NCI-H345 treated with DMSO at 0.1 percent for 48 hours (cell line): ENCODE results near the gene RFX8.
A peak's percentile ranks its signal among the peaks of the same experiment; 100 is the strongest.

ENCODE experiments used
- DNase-seq: peaks from one replicate; lab custom pipeline; 2025; ENCODE audit not compliant: unreplicated experiment; lab: John Stamatoyannopoulos, UW

Gene RFX8

DNA sequence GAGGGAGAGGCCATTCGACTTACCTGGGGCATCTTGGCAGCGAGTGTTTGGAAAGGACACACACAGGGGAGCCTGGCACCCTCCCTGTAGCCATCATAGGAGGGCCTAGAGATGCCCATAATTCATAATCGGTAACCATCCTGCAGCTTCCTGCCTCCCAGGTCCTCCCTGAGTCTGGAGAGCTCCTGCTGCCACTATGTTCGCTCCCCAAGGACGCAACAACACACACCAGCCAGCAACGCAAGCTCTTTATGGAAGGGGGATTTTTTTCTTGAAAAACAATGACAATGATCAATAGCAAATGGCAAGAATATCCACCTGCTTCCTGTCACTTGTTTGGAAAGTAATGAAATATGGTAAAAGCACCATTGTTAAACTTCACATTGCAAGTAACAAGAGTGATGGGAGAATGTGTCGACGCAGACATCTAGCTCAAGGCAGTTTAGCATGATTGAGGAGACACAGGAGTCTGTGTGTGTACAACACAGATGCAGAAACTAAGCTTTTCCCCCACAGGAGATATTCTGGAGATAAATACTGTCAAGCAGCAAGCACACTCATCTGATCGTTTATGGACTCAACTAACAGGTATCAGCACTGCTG is 62.7 kb downstream of the RFX8 start:
- DNase-seq = no peak

DNA sequence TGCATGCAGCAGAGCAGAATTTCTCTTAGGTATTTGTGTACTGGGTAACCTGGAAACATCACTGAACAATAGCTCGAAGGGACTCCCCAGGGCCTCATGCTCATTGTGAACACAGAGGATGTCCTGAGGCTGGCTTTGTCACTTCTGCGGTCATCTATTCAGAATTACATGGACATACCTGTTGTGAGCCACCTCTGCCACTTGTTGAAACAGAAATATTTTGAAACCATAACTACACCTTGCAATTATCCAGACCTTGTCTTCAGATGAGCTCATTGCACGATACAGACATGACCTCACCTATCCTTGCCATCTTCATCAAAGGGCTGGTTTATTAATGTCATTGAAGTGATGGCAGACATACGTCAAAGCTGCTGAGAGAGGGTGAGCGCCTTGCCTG is 64.2 kb downstream of the RFX8 start:
- no peak for DNase-seq

DNA sequence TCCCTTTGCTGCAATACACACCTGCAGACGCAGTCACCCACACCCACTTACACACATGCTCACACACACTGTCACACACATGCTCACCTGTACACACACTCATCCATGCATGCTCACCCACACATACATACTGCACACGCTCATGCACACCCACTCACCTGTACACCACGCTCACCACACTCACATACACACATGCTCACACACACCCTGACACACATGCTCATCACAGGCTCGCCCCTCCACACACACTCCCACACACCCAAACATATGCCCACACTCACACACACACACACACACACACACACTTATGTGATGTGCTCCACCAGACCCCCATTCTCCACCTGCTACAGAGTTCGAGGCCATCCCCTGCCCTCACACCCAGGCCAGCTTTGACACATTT is 64.8 kb downstream of the RFX8 start:
- DNase-seq = no peak

DNA sequence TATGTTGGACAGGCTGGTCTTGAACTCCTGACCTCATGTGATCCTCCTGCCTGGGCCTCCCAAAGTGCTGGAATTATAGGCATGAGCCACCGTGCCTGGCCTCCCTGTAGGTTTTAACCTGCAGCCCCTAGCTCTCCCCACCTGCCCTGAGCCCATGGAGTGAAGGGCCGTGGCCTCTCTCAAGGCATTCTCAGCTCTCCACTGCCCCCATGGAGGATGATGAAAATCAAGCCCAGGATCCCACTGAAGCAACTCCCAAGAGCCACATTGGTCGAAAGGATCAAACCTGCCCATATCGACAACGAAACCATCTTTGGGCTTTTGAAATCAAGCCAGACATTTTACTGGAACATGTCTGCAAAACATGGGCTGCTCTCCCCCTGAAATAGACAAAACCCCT is 65.2 kb downstream of the RFX8 start:
- no peak for DNase-seq

DNA sequence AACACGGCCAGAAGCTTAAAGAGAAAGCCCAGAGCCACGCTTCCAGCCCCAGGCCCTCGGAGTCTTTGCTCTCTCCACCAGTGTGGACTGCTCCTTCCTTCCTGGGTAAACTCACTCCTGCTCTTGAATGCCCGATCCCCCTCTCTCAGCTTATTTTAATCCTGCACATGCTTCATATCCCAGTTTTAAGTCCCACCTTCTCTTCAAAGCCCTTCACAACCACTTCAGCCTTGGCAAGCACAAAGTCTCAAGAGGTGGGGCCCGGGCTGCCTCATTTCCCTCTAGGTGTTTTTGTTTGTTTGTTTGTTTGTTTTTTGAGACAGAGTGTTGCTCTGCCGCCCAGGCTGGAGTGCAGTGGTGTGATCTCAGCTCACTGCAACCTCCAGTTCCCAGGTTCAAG is 66.0 kb downstream of the RFX8 start:
- no peak for DNase-seq

DNA sequence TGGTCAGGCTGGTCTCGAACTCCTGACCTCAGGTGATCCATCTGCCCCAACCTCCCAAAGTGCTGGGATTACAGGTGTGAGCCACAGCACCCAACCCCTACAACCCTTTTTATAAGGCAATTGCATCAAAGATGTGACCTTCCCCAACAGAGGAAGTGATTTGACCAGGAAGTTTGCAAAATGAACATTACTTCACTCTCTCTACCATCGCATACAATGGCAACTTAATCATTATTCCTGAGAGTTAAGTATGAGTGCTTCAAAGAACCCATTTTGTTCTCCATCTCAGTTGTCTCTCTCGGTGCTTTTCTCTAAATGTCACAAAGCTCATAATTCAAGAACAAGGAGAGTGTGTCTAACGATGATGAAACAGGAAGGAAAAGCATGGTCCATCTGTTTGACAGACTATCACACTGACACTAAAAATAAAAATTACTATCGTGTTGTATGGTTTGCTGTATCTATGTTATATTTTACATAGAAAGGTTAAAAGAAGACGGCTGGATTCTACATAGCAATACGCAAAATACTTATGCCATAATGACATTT is 69.5 kb downstream of the RFX8 start:
- no peak for DNase-seq

DNA sequence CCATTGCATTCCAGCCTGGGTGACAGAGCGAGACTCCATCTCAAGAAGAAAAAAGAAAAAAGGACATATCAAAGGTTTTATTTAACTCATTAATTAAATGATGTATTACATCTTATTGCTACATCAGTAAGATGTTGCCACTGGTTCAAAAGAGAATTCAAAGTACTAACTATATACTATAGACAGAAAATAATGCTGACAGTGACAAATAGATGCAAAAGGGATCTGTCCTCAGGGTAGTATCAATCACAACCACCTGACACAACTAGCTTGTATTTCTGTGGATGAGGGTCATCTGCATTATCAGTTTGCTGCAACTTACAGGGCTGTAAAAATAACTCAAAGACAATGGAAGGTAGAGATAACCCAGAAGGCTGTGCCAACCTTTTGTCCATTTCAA is 71.2 kb downstream of the RFX8 start:
- no peak for DNase-seq

DNA sequence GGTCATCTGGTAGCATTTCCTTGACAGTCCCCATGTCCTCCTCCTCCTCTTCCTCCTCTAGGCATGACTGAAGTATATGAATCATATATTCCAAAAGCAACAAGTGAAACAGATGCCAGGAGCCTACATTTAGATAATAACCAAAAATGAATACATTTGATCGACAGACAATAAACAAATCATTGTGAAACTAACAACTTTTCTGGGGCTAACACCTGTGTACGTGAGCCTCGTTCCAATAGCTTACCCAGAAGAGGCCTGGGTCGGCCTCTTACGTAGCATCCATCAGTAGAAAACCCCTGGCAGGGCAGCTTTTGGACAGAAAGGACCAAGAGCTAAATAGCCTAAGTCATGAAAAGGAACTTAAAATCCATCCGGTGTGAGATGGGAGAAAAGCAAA is 72.3 kb downstream of the RFX8 start:
- no peak for DNase-seq

DNA sequence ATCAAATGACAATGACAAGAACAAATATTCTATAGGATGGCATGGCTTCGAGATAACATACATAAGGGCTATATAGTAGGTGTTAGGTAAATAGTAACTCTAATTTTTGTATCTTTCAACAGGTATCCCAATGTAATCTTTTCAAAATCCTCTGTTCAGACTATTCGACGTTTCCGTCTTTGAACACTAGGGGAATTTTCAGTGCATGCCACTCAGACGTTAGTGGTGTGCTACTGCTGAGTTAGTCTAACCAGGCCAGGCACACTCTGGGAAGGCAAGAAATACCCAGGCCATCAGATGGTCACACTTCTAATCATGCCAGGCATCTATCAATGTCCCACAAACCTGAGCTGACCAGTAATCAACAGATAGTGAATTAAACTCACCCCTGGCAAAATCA is 73.0 kb downstream of the RFX8 start:
- no peak for DNase-seq

DNA sequence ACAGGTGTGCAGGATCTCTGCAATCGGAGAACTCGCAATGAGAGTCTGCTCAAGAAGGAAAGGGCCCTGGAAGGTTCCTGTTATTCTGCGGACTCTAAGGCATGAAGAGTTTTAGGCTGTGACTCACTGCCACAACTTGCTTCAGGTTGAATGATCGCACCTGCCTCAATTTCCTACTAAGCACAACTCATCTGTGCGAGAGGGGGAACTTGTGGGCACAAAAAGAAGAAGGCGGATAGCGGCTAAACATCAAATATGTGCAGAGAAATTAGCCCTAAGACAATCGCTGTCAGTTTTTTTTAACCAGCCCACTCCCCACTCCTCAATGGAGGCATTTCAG is 73.6 kb downstream of the RFX8 start:
- DNase-seq = no peak

DNA sequence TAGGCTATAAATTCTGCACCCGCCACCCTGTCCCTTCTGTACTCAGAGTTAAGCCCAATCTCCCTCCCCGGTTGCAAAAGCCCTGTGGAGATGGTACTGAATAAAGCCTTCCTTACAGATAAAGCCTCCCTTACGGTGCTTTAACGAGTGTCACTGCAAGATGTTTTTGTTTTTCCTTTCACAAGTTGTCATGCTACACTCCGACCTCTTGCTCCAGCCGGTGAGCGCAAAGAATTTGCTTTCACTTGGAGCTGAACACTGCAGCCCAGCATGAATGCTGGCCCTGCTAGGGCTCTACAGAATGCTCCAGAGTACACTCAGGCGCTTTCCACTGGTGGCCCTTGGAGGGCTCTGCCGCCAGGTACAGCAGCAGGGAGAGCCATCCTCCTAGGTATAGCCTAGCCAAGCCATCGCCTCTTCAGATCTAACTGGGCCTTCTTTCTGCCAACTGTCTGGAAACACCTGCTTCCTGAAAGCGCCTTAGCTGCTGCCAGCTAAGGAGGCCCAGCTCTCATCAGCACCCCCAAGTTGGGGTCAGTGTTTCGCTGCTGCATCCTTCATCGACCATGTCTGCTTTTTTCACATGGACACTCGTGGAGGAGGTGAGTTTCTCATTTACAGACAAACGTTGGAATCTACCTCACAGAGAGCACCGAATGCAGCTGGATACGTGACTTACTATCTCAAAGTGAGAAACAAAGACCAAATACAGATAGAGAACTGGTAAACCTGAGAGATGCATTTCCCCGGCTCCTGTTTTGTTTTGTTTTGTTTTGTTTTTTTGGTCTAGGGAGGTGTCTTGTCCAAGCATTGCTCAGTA is 74.2 kb downstream of the RFX8 start:
- no peak for DNase-seq

DNA sequence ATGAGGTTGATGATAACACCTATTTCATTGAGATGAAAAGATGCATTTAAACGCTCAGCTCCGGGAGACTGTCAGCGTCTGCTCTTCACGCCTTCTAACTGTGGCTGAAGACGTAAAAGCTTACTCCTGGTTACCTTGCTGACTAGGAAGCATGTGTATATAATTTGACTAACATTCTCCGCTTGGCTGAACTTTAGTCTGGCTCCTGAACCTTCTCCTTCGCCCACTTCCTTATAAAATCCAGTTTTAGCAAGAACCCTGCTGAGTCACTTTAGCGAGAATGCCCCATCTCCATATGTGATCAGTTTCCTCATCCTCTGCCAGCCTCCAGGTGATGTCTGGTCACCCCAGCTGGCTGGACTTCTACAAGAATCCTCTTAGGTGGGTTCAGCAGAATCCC is 74.9 kb downstream of the RFX8 start:
- DNase-seq = no peak

DNA sequence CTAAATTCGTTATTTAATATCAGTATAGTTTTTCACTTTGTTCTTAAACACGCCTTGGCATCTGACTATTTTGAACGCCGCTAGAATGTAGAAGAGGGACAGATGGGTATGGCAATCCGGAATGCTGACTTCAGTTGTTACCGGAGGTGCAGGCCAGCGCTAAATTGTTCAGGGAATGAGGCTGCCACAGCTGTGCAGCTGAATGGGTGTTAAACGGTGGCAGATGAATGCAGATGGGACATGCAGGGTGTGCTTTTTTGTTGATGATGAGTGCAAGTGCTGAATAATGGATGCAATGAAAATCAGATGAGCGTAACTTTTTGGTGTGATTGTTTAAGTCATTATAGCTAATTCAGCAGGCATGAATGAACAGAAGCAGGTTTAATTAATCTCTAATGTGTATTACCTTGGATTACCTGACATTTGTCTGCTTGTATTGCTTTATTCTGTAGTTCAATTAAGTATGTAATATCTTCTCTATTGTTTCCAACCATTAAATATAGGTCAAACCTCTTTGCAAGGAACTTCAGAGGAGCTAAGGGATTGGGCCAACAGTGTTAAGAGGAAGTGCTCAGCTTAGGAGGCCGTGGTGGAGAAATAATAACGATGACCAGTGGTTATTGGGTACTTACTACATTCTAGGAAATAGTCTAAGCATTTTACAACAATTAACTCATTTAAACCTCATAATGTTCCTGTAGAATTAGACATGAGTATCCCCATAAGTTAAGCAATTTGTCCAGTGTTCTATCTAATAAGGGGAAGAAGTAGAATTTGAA is 75.7 kb downstream of the RFX8 start:
- no peak for DNase-seq

DNA sequence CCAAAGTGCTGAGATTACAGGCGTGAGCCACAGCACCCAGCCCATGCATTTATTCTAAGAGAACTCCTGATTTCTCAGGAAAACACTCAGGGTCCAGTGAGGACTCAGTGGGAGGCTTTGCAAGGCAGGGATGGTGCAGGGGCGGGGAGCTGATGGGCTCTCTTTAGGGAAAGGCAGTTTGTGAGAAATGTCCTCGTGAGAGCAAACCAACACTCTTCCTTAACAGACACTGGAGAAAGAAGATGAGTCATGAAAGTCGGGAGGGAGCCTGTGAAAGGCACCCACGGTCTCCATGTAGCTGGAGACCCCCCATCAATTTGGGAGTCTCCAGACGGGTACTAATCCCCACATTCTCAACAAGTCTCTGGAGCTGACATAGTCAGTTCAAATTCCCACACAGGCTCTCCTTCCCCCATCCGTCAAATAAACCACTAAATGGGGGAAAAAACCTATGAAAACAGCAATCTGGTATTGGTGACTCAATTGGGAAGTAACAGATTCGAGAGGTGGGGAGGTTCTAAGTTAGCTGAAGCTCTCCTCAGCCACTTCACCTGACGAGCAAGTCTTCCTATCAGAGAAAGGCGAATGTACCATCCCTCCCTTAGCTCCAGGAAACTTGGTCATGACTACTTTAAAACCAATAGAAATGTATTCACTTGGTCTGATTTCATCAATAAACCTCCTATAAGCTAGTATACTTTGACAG is 76.6 kb downstream of the RFX8 start:
- DNase-seq = no peak

DNA sequence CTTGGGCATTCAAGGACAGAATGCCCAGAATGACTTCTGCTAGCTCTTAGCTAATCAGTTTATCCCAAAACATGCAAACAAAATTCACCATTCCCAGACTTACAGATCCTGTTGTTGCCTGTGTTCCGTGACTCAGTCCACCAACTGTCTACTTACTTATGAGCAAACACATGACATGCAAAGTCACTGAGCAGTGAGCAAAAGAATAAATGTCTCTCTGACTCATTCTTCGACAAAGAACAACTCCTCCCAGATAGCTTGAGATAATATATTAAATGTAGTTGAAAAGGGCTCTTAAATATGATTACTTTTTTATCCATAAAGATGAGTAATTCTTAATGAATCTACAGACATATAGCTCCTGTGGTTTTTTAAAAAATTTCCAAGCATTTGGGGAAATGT is 78.6 kb downstream of the RFX8 start:
- DNase-seq = no peak

DNA sequence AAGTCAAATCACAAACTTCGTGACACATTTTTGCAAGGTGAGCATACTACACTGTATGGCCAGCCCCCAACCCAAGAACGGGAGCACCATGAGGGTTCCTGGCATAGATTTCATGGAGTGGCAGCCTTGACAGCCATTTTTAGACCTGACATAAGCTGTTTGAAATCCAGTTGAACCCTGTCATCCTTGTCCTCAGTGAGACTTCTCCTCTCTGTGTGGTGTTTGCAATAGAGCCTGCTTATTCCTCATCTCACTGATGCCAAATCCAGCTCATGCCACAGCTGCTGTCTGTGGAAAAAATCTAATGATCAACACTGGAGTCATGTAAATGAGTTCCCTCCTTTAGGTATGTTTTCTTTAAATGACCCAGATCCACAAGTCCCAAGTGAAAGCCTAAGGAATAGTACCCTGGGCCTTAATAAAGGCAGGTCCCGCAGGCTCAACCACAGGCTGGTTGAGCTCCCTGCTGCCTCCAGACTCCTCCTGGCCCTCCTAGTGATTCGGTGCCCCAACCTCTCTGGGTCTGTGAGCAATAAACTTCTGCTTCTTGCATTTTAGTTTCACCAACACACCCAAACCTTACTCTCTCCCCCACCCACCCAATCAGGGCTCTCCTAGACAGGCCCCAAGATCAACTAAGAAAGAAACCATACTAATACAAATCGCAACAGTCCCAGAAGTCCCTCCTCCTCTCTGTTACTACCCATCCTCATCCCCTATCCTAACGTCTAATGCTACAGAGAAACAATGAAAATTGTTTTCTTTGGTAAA is 79.2 kb downstream of the RFX8 start:
- no peak for DNase-seq

DNA sequence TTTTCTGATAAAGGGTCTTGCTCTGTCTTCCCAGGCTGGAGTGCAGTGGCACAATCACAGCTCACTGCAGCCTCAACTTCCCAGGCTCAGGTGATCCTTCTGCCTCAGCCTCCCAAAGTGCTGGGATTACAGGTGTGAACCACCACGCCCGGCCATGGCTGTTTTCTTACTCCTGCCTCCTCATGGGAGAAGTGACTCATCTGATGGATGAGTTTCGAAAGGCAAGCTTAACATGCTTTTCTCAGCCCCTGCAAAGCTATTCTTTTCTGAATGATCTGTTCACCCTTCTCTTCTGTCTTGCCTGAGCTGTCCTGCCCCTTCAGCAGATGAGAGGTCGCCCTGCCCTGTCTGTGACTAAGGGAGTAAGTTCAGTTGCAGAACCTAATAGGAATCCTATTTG is 86.7 kb downstream of the RFX8 start:
- DNase-seq = no peak

DNA sequence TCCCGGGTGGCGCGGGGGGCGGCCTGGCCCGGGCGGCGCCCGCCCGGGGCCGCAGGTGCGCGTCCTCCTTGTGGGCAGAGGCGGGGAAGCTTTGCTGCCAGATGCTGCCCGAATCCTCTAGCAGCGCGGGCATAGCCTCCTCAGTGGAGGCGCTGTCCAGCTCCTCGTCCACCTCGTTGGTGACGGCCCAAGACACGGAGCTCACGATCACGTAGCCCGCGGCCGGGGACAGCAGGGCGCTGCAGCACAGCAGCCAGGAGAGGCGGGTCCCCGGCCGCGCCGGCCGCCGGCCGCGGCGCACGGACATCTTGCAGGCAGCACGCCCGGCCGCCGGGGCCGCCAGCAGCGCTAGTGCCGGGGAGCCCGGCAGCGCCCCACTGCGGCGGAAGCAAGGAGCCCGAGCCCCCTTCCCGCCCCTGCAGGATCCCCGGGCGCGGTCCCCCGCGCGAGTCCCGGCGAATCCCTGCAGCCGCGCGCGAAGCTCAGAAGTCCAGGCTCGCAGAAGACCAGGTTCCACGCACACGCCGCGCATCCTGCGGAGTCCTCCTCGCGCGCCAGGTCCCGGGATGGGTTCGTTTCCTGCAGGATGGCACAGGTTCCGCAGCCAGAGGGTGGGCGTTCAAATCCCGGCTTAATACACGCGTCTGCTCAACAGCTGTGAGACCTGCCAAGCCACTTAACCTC is 87.6 kb downstream of the RFX8 start, which contains the start of gene CREG2:
Gene CREG2, minus strand, starts transcription at position 353 of the 684 bp plus-strand sequence. Its CDS starts 46 bp downstream, at position 307.
- DNase-seq = peak; percentile 35

DNA sequence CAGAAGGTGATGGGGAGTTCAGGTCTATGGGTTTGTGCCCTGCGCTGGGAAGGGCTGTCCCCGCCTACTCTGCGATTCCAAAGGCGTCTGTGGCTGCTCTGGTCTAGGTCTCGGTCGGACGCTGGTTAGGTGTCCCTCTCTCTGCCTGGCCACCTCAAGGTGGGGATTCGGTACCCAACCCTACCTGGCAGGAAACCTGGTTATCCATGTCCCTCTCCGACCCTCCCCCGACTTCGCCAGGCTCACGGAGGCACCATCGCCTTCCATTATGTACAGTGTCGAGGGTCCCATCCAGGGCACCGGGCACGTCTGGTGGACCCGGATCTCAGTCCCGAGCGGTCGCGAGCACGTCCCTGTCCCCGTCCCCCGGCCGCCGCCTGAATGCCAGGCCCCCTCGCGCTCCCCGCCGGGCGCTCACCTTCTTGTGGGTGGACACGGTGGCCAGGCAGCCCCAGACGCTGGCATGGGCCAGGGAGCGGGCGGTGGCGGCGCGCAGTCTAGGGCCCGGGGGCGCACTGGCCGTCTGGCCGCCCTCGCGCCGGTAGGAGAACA is 88.2 kb downstream of the RFX8 start:
- DNase-seq = no peak
